GM18508 (cell line): ENCODE measurements around the gene RPL13A.
"Not testable (repeated sequence)": the region's sequence is repeated elsewhere in the genome, so short reads cannot be mapped to it uniquely, and the experiment has no call there.

Experiments used
- ATAC-seq: cut with Tn5 transposase; IDR thresholded peaks from one replicate; pipeline ENCODE4 v1.9.1; 2021; ENCODE audit warnings: moderate number of reproducible peaks; ENCODE audit not compliant: insufficient read depth, unreplicated experiment

Gene RPL13A

GRCh38 chr19:49487277-49488045 lies at the start of gene RPL13A:
Gene RPL13A (plus strand): TSS chr19:49487608. CDS start chr19:49487630, 22 bp downstream.
- ATAC-seq, result peak; percentile 76

GRCh38 chr19:49438261-49438660 lies 49.1 kb upstream of the RPL13A start:
- no peak for ATAC-seq

GRCh38 chr19:49439836-49440235 lies 47.6 kb upstream of the RPL13A start:
- ATAC-seq, result no peak

- ATAC-seq, result no peak
Measured at GRCh38 chr19:49440439-49441209, 46.8 kb upstream of the RPL13A start.

- ATAC-seq, result no peak
Measured at GRCh38 chr19:49441210-49441959, 46.0 kb upstream of the RPL13A start, which contains the start of gene SLC17A7. Gene SLC17A7 (minus strand): TSS chr19:49441527. CDS start chr19:49441379, 148 bp downstream.

GRCh38 chr19:49441960-49442350 lies 45.5 kb upstream of the RPL13A start:
- ATAC-seq, result no peak

GRCh38 chr19:49442354-49442753 lies 45.1 kb upstream of the RPL13A start:
- ATAC-seq, result no peak

GRCh38 chr19:49442771-49443365 lies 44.5 kb upstream of the RPL13A start:
- ATAC-seq, result no peak

- ATAC-seq, result peak; percentile 51
Measured at GRCh38 chr19:49443366-49444099, 43.9 kb upstream of the RPL13A start.

GRCh38 chr19:49444100-49444700 lies 43.2 kb upstream of the RPL13A start:
- not testable (repeated sequence) for ATAC-seq

GRCh38 chr19:49445997-49446396 lies 41.4 kb upstream of the RPL13A start:
- ATAC-seq, result no peak

- no peak for ATAC-seq
Measured at GRCh38 chr19:49447485-49448431, 39.6 kb upstream of the RPL13A start.

- no peak for ATAC-seq
Measured at GRCh38 chr19:49448432-49448786, 39.0 kb upstream of the RPL13A start.

GRCh38 chr19:49450405-49450804 lies 37.0 kb upstream of the RPL13A start:
- no peak for ATAC-seq

GRCh38 chr19:49451430-49452181 lies 35.8 kb upstream of the RPL13A start, which contains the start of gene PIH1D1:
Gene PIH1D1 (minus strand): TSS chr19:49451814. CDS start chr19:49451574, 240 bp downstream.
- no peak for ATAC-seq

GRCh38 chr19:49453013-49453756 lies 34.2 kb upstream of the RPL13A start, which contains the start of gene ALDH16A1:
Gene ALDH16A1 (plus strand): TSS chr19:49453225. CDS start chr19:49453332, 107 bp downstream.
- peak; percentile 45 for ATAC-seq
